HepG2 (cell line): ENCODE measurements around the gene RFX2. TPM values are rescaled to one million over a fixed set of nuclear protein-coding genes. Genes with fewer than 3 reads are reported as not detected.

Source experiments
- ASH2L ChIP-seq: fragments of 300-600, 200-600 bp; sonication (generic); IDR thresholded peaks from 2 replicates; pipeline ENCODE4 v1.7.0; 2017; ENCODE audit warnings: low read depth, mild to moderate bottlenecking, moderate library complexity, mixed read lengths, low read length; ENCODE audit not compliant: insufficient read length
- ATRX ChIP-seq: sonication (generic); formaldehyde crosslinking; IDR thresholded peaks from 2 replicates; pipeline ENCODE4 v1.4.0; 2020; ENCODE audit warnings: missing genetic modification reagents, borderline replicate concordance
- BHLHE40 ChIP-seq: IDR thresholded peaks from 2 replicates; pipeline ENCODE4 v1.6.1; 2011; ENCODE audit warnings: low read length, improper control_type of control experiment
- CBX2 ChIP-seq, 2 experiments: fragments of 200-600 bp in 1 of 2; sonication (generic); formaldehyde crosslinking in 1 of 2; IDR thresholded peaks; 2 replicates each; pipeline versions ENCODE4 v1.7.0 to v1.8.1; 2018 to 2022; ENCODE audit warnings: low read depth in 2 of 2, low read length in 1 of 2, mild to moderate bottlenecking in 1 of 2, missing genetic modification reagents in 1 of 2
- CREM ChIP-seq, 2 experiments: sonication (generic) in 1 of 2; formaldehyde crosslinking in 1 of 2; IDR thresholded peaks; 2 replicates each; pipeline versions ENCODE4 v1.4.0 to v1.6.1; 2016 to 2020; ENCODE audit warnings: antibody characterized with exemption in 1 of 2, mild to moderate bottlenecking in 1 of 2, missing genetic modification reagents in 1 of 2
- GZF1 ChIP-seq: sonication (generic); formaldehyde crosslinking; IDR thresholded peaks from 2 replicates; pipeline ENCODE4 v1.5.1; 2020; ENCODE audit warnings: mild to moderate bottlenecking, missing genetic modification reagents
- HNF4A ChIP-seq: sonication (generic); formaldehyde crosslinking; IDR thresholded peaks from 2 replicates; pipeline ENCODE4 v1.4.0; 2020; ENCODE audit warnings: missing genetic modification reagents
- HOXA9 ChIP-seq: sonication (generic); formaldehyde crosslinking; IDR thresholded peaks from 2 replicates; pipeline ENCODE4 v1.8.1; 2022; ENCODE audit warnings: missing genetic modification reagents, mild to moderate bottlenecking, moderate library complexity, borderline replicate concordance
- KAT8 ChIP-seq: IDR thresholded peaks from 2 replicates; pipeline ENCODE4 v1.6.1; 2016; ENCODE audit warnings: missing genetic modification reagents, missing compliant biosample characterization
- NCOA2 ChIP-seq: sonication (generic); formaldehyde crosslinking; IDR thresholded peaks from 2 replicates; pipeline ENCODE4 v1.8.0; 2022; ENCODE audit warnings: inconsistent platforms
- NFIB ChIP-seq: sonication (generic); formaldehyde crosslinking; IDR thresholded peaks from 2 replicates; pipeline ENCODE4 v1.9.0; 2021; ENCODE audit warnings: missing genetic modification reagents, mild to moderate bottlenecking, borderline replicate concordance
- RNF2 ChIP-seq: fragments of 450-650 bp; conservative IDR thresholded peaks from 2 replicates; pipeline ENCODE4 v1.6.1; 2016; ENCODE audit warnings: low read depth
- SMAD1 ChIP-seq: sonication (generic); formaldehyde crosslinking; IDR thresholded peaks from 2 replicates; pipeline ENCODE4 v1.4.0; 2020; ENCODE audit warnings: missing genetic modification reagents, low read depth, mild to moderate bottlenecking, borderline replicate concordance
- THYN1 ChIP-seq: sonication (generic); formaldehyde crosslinking; IDR thresholded peaks from 2 replicates; pipeline ENCODE4 v1.8.1; 2023; ENCODE audit warnings: low read depth, mild to moderate bottlenecking, moderate library complexity, missing genetic modification reagents, borderline replicate concordance
- ZFP36L1 ChIP-seq: sonication (generic); formaldehyde crosslinking; IDR thresholded peaks from 2 replicates; pipeline ENCODE4 v1.8.0; 2022; ENCODE audit warnings: mild to moderate bottlenecking, missing genetic modification reagents, moderate library complexity
- ZNF432 ChIP-seq: sonication (generic); formaldehyde crosslinking; IDR thresholded peaks from 2 replicates; pipeline ENCODE4 v1.5.0; 2020; ENCODE audit warnings: missing genetic modification reagents, mild to moderate bottlenecking, borderline replicate concordance
- ZSCAN22 ChIP-seq: sonication (generic); formaldehyde crosslinking; IDR thresholded peaks from 2 replicates; pipeline ENCODE4 v1.4.0; 2020; ENCODE audit warnings: mild to moderate bottlenecking, missing genetic modification reagents
- polyA plus RNA-seq, 8 experiments: library from polyadenylated mRNA; depleted of rRNA in 3 of 8; stranded (reverse) in 7 of 8; unstranded in 1 of 8; fragments of >200 nt; fragmentation: Illumina TruSeq in 4 of 8; extraction: Trizol in 4 of 8; gene quantifications; 2 replicates each; pipeline versions ENCODE4 v1.2.1 to v1.2.3, GENCODE V29; 2011 to 2016; ENCODE audit warnings: low read depth in 4 of 8, missing spikeins in 1 of 8, mixed read lengths in 1 of 8; ENCODE audit not compliant: insufficient read depth in 1 of 8
- total RNA-seq, 5 experiments: library from RNA; depleted of rRNA; stranded (reverse); fragments of >200 nt; fragmentation: Illumina TruSeq; extraction: Trizol; gene quantifications; 2 replicates each; pipeline ENCODE4 v1.2.3, GENCODE V29; 2016; ENCODE audit warnings: low read depth in 1 of 5
- TF ChIP-seq, protein P1 (sequence below): sonication (generic); formaldehyde crosslinking; conservative IDR thresholded peaks from 2 replicates; pipeline ENCODE4 v1.4.0; 2020; ENCODE audit warnings: missing genetic modification reagents
- TF ChIP-seq, protein P2 (sequence below): sonication (generic); formaldehyde crosslinking; IDR thresholded peaks from 2 replicates; pipeline ENCODE4 v1.4.0; 2020; ENCODE audit warnings: missing genetic modification reagents
- TF ChIP-seq, protein P3 (sequence below): IDR thresholded peaks from 2 replicates; pipeline ENCODE4 v1.6.1; 2016; ENCODE audit warnings: missing compliant biosample characterization, missing genetic modification reagents, borderline replicate concordance
- TF ChIP-seq, protein P4 (sequence below): IDR thresholded peaks from 2 replicates; pipeline ENCODE4 v1.6.1; 2012; ENCODE audit warnings: low read depth, low read length, improper control_type of control experiment
- TF ChIP-seq, protein P5 (sequence below): sonication (generic); formaldehyde crosslinking; IDR thresholded peaks from 2 replicates; pipeline ENCODE4 v1.4.0; 2020; ENCODE audit warnings: missing genetic modification reagents

Gene RFX2
- total and polyA plus RNA-seq, 2 of the 13 experiments (the other 11 are each of a cell fraction or from before 2014, with no cell fraction given): 2.8 to 3.3 TPM

DNA sequence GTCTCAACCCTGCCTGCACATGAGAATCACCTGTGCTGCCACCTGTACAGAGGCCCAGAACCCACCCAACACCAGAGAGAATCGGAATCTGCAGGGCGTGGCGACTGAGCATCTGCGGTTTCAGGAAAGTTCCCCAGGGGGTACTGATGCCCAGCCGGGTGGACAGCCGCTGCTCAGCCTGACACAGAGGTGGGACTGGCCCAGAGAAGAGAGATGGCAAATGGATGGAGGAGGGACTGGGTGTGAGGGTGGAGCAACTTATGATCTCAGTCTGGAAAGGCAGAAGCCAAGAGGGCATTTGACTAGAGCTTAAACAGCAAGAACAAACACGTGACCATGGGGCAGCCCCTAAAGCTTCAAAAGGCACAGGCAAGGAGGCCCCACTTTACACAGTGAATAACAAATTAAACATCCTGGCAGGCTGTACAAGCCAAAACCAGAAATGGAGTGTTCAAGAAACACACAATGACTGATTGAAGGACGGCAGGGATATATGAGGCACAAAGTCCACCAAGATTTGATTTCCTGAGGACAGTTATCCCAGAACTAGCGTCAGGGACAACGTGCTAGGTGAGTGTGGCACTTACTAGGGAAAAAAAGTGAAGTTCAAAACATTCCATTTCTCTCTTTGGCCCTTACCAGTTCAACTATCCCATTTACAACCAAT is 135.4 kb downstream of the RFX2 start (continued):
- TF ChIP-seq THYN1 (CRISPR knock-in tag): no peak
- no peak for TF ChIP-seq ATRX
- TF ChIP-seq CREM (IDR thresholded peaks at IDR 0.05): peak; percentile 73; the same call in 1 of the 2 replicates
- no peak for TF ChIP-seq CREM (CRISPR knock-in tag; IDR thresholded peaks at IDR 0.05)
- TF ChIP-seq, protein P1, sequence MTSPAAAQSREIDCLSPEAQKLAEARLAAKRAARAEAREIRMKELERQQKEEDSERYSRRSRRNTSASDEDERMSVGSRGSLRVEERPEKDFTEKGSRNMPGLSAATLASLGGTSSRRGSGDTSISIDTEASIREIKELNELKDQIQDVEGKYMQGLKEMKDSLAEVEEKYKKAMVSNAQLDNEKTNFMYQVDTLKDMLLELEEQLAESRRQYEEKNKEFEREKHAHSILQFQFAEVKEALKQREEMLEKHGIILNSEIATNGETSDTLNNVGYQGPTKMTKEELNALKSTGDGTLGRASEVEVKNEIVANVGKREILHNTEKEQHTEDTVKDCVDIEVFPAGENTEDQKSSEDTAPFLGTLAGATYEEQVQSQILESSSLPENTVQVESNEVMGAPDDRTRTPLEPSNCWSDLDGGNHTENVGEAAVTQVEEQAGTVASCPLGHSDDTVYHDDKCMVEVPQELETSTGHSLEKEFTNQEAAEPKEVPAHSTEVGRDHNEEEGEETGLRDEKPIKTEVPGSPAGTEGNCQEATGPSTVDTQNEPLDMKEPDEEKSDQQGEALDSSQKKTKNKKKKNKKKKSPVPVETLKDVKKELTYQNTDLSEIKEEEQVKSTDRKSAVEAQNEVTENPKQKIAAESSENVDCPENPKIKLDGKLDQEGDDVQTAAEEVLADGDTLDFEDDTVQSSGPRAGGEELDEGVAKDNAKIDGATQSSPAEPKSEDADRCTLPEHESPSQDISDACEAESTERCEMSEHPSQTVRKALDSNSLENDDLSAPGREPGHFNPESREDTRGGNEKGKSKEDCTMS: no peak
- TF ChIP-seq BHLHE40: peak; percentile 86
- no peak for TF ChIP-seq NFIB (CRISPR knock-in tag)
- TF ChIP-seq ZNF432 (CRISPR knock-in tag): no peak
- TF ChIP-seq GZF1 (CRISPR knock-in tag): no peak
- TF ChIP-seq, protein P2, sequence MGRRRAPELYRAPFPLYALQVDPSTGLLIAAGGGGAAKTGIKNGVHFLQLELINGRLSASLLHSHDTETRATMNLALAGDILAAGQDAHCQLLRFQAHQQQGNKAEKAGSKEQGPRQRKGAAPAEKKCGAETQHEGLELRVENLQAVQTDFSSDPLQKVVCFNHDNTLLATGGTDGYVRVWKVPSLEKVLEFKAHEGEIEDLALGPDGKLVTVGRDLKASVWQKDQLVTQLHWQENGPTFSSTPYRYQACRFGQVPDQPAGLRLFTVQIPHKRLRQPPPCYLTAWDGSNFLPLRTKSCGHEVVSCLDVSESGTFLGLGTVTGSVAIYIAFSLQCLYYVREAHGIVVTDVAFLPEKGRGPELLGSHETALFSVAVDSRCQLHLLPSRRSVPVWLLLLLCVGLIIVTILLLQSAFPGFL (CRISPR knock-in tag): no peak
- peak; percentile 89 for TF ChIP-seq HNF4A (CRISPR knock-in tag)
- TF ChIP-seq RNF2: no peak
- peak; percentile 73 for TF ChIP-seq NCOA2
- TF ChIP-seq ASH2L: no peak
- TF ChIP-seq, protein P3, sequence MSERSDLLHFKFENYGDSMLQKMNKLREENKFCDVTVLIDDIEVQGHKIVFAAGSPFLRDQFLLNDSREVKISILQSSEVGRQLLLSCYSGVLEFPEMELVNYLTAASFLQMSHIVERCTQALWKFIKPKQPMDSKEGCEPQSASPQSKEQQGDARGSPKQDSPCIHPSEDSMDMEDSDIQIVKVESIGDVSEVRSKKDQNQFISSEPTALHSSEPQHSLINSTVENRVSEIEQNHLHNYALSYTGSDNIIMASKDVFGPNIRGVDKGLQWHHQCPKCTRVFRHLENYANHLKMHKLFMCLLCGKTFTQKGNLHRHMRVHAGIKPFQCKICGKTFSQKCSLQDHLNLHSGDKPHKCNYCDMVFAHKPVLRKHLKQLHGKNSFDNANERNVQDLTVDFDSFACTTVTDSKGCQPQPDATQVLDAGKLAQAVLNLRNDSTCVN (CRISPR knock-in tag): peak; percentile 45; the same call in 1 of the 2 replicates
- no peak for TF ChIP-seq HOXA9 (CRISPR knock-in tag)
- TF ChIP-seq SMAD1 (CRISPR knock-in tag): no peak
- no peak for TF ChIP-seq ZFP36L1
- no peak for TF ChIP-seq CBX2 (IDR thresholded peaks at IDR 0.05; ENCODE audit: low read depth, low read length)
- TF ChIP-seq CBX2 (CRISPR knock-in tag; IDR thresholded peaks at IDR 0.05; ENCODE audit: low read depth): no peak
- TF ChIP-seq ZSCAN22 (CRISPR knock-in tag): no peak
- TF ChIP-seq KAT8 (CRISPR knock-in tag): peak; percentile 66
- TF ChIP-seq, protein P4, sequence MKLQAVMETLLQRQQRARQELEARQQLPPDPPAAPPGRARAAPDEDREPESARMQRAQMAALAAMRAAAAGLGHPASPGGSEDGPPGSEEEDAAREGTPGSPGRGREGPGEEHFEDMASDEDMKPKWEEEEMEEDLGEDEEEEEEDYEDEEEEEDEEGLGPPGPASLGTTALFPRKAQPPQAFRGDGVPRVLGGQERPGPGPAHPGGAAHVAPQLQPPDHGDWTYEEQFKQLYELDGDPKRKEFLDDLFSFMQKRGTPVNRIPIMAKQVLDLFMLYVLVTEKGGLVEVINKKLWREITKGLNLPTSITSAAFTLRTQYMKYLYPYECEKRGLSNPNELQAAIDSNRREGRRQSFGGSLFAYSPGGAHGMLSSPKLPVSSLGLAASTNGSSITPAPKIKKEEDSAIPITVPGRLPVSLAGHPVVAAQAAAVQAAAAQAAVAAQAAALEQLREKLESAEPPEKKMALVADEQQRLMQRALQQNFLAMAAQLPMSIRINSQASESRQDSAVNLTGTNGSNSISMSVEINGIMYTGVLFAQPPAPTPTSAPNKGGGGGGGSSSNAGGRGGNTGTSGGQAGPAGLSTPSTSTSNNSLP: peak; percentile 79
- TF ChIP-seq, protein P5, sequence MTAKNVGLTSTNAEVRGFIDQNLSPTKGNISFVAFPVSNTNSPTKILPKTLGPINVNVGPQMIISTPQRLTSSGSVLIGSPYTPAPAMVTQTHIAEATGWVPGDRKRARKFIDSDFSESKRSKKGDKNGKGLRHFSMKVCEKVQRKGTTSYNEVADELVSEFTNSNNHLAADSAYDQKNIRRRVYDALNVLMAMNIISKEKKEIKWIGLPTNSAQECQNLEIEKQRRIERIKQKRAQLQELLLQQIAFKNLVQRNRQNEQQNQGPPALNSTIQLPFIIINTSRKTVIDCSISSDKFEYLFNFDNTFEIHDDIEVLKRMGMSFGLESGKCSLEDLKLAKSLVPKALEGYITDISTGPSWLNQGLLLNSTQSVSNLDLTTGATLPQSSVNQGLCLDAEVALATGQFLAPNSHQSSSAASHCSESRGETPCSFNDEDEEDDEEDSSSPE (CRISPR knock-in tag): no peak
